RWPE2 (cell line): ENCODE results near the gene USP35.

Experiments used
- ATAC-seq: fragments of 200-7000 bp; cut with Tn5 transposase; 3 replicates; pipeline ENCODE4 v1.9.1; 2021; ENCODE audit warnings: low read depth
- DNase-seq: peaks from one replicate; pipeline ENCODE4 v3.0.0-alpha.2; 2020; ENCODE audit warnings: low spot score
- H3K27ac ChIP-seq: fragments of 450-650 bp; 2 replicates; pipeline ENCODE4 v1.5.1; 2017; ENCODE audit warnings: mild to moderate bottlenecking; ENCODE audit not compliant: poor library complexity, severe bottlenecking
- H3K27me3 ChIP-seq: fragments of 250-450 bp; sonication (Bioruptor Pico); 2 replicates; pipeline ENCODE4 v1.5.1; 2021; ENCODE audit warnings: mild to moderate bottlenecking, moderate library complexity; ENCODE audit not compliant: insufficient read depth, poor library complexity, severe bottlenecking
- H3K36me3 ChIP-seq: fragments of 250-450 bp; sonication (Bioruptor Pico); 2 replicates; pipeline ENCODE4 v1.5.1; 2020; ENCODE audit warnings: low read depth, mild to moderate bottlenecking, moderate library complexity
- H3K4me1 ChIP-seq: fragments of 250-450 bp; sonication (Bioruptor Pico); 2 replicates; pipeline ENCODE4 v1.5.1; 2021; ENCODE audit warnings: mild to moderate bottlenecking, moderate library complexity; ENCODE audit not compliant: insufficient read depth, poor library complexity, severe bottlenecking
- H3K4me3 ChIP-seq: fragments of 250-450 bp; sonication (Bioruptor Pico); 2 replicates; pipeline ENCODE4 v1.5.1; 2021; ENCODE audit warnings: mild to moderate bottlenecking, moderate library complexity; ENCODE audit not compliant: severe bottlenecking
- H3K9me3 ChIP-seq: fragments of 250-450 bp; sonication (Bioruptor Pico); 2 replicates; pipeline ENCODE4 v1.5.1; 2021; ENCODE audit warnings: mild to moderate bottlenecking, moderate library complexity; ENCODE audit not compliant: severe bottlenecking
- CTCF ChIP-seq: fragments of 450-650 bp; IDR thresholded peaks from one replicate; pipeline ENCODE4 v1.5.1; 2017; ENCODE audit warnings: mild to moderate bottlenecking, moderate library complexity; ENCODE audit not compliant: poor library complexity, severe bottlenecking

The USP35 gene

GRCh38 chr11:78151804-78152203 lies 36.9 kb upstream of the USP35 start:
- H3K9me3 ChIP-seq = no peaks in the 10 kb centered on the region
- no peak for TF ChIP-seq CTCF
- DNase-seq (no peak), ATAC-seq (no peak)
- no peak overlapping the region for H3K27ac ChIP-seq
- H3K27me3 ChIP-seq = no peaks in the 10 kb centered on the region
- H3K4me1 ChIP-seq = no peaks in the 10 kb centered on the region
- no peak overlapping the region for H3K4me3 ChIP-seq
- H3K36me3 ChIP-seq = no peaks in the 10 kb centered on the region

GRCh38 chr11:78156127-78156844 lies 32.4 kb upstream of the USP35 start:
- no peaks in the 10 kb centered on the region for H3K27me3 ChIP-seq
- no peaks in the 10 kb centered on the region for H3K9me3 ChIP-seq
- ATAC-seq = no peak
- no peak overlapping the region for H3K4me3 ChIP-seq
- no peaks in the 10 kb centered on the region for H3K4me1 ChIP-seq
- no peak for TF ChIP-seq CTCF
- H3K27ac ChIP-seq = no peak overlapping the region
- DNase-seq = no peak
- H3K36me3 ChIP-seq = no peaks in the 10 kb centered on the region

- DNase-seq (no peak), ATAC-seq (no peak)
- Histone ChIP-seq H3K36me3 (no peaks in the 10 kb centered on the region), H3K27ac (no peak overlapping the region), H3K27me3 (no peaks in the 10 kb centered on the region), H3K9me3 (no peaks in the 10 kb centered on the region), H3K4me3 (no peak overlapping the region), H3K4me1 (no peaks in the 10 kb centered on the region)
- TF ChIP-seq CTCF = no peak
Observed at GRCh38 chr11:78158987-78159652, 29.6 kb upstream of the USP35 start.

GRCh38 chr11:78160557-78160956 lies 28.2 kb upstream of the USP35 start:
- H3K27me3 ChIP-seq = no peaks in the 10 kb centered on the region
- ATAC-seq (no peak), DNase-seq (no peak)
- no peaks in the 10 kb centered on the region for H3K4me1 ChIP-seq
- H3K9me3 ChIP-seq = no peaks in the 10 kb centered on the region
- TF ChIP-seq CTCF = no peak
- H3K36me3 ChIP-seq = no peaks in the 10 kb centered on the region
- H3K4me3 ChIP-seq = no peak overlapping the region
- no peak overlapping the region for H3K27ac ChIP-seq

- Histone ChIP-seq H3K9me3 (no peaks in the 10 kb centered on the region), H3K4me1 (no peaks in the 10 kb centered on the region), H3K36me3 (no peaks in the 10 kb centered on the region), H3K27ac (no peak overlapping the region), H3K4me3 (no peak overlapping the region), H3K27me3 (no peaks in the 10 kb centered on the region)
- DNase-seq (no peak), ATAC-seq (no peak)
- no peak for TF ChIP-seq CTCF
Observed at GRCh38 chr11:78161346-78161745, 27.4 kb upstream of the USP35 start.
